SU-DHL-6 (cell line): ENCODE data around the gene TCF4.

Experiments used
- H2AFZ ChIP-seq: fragments of 200-600 bp; sonication (generic); 2 replicates; pipeline ENCODE4 v1.6.1; 2014; ENCODE audit warnings: low read depth, mild to moderate bottlenecking, moderate library complexity, mixed read lengths, antibody characterized with exemption, low read length; ENCODE audit not compliant: severe bottlenecking
- H3F3A ChIP-seq: fragments of 200-600 bp; shearing (Covaris generic); 2 replicates; pipeline ENCODE4 v1.6.0; 2016; ENCODE audit warnings: antibody characterized with exemption, mild to moderate bottlenecking; ENCODE audit not compliant: insufficient read depth
- H3K27ac ChIP-seq: fragments of 200-600 bp; sonication (generic); 2 replicates; pipeline ENCODE4 v1.5.1; 2016; ENCODE audit warnings: low read depth, mild to moderate bottlenecking, low read length, moderate library complexity, mixed read lengths
- H3K27me3 ChIP-seq: fragments of 200-600 bp; sonication (generic), shearing (Covaris generic); 2 replicates; pipeline ENCODE4 v1.6.0; 2014; ENCODE audit warnings: mild to moderate bottlenecking, low read length
- H3K36me3 ChIP-seq: fragments of 200-600 bp; sonication (generic); 2 replicates; pipeline ENCODE4 v1.6.1; 2014; ENCODE audit warnings: mild to moderate bottlenecking, low read length, mixed read lengths
- H3K4me2 ChIP-seq: fragments of 300-600, 200-600 bp; shearing (Covaris generic), sonication (generic); 2 replicates; pipeline ENCODE4 v1.6.0; 2014; ENCODE audit warnings: low read length, low read depth, mild to moderate bottlenecking; ENCODE audit not compliant: poor library complexity, severe bottlenecking
- H3K4me3 ChIP-seq: fragments of 200-600 bp; sonication (generic); 2 replicates; pipeline ENCODE4 v1.5.1; 2014; ENCODE audit warnings: antibody characterized with exemption, low read length, mild to moderate bottlenecking, mixed read lengths; ENCODE audit not compliant: insufficient read depth, poor library complexity, severe bottlenecking
- H3K79me2 ChIP-seq: fragments of 200-600 bp; sonication (generic); 2 replicates; pipeline ENCODE4 v1.6.1; 2014; ENCODE audit warnings: mild to moderate bottlenecking, low read length, moderate library complexity; ENCODE audit not compliant: insufficient read depth
- H3K9ac ChIP-seq: fragments of 200-600 bp; sonication (generic); 2 replicates; pipeline ENCODE4 v1.7.0; 2014; ENCODE audit warnings: mild to moderate bottlenecking, low read length
- H3K9me2 ChIP-seq: fragments of 200-600 bp; sonication (generic); replicated peaks from 2 replicates; pipeline ENCODE4 v1.6.1; 2014; ENCODE audit warnings: low read length; ENCODE audit not compliant: insufficient read depth
- H3K9me3 ChIP-seq: fragments of 200-600 bp; sonication (generic); 2 replicates; pipeline ENCODE4 v1.6.1; 2014; ENCODE audit warnings: low read length, mixed read lengths; ENCODE audit not compliant: insufficient read depth
- H4K20me1 ChIP-seq: fragments of 200-600 bp; sonication (generic); 2 replicates; pipeline ENCODE4 v1.6.1; 2014; ENCODE audit warnings: low read depth, mild to moderate bottlenecking, antibody characterized with exemption, low read length, moderate library complexity, mixed read lengths
- CTCF ChIP-seq: fragments of 200-600 bp; sonication (generic); IDR thresholded peaks from one replicate; pipeline ENCODE4 v1.5.1; 2017; ENCODE audit warnings: antibody characterized with exemption, mild to moderate bottlenecking, low read length, moderate library complexity; ENCODE audit not compliant: insufficient read depth, poor library complexity, severe bottlenecking
- EZH2phosphoT487 ChIP-seq: fragments of 200-600 bp; sonication (generic), shearing (Covaris generic); conservative IDR thresholded peaks from 2 replicates; pipeline ENCODE4 v1.6.1; 2018; ENCODE audit warnings: mild to moderate bottlenecking, antibody characterized with exemption, low read length, moderate library complexity, mixed read lengths

TCF4 gene

GRCh38 chr18:55415258-55415871 is 172.6 kb downstream of the TCF4 start:
- Histone ChIP-seq H3K27me3 (no peaks in the 10 kb centered on the region), H3F3A (no peaks in the 10 kb centered on the region), H3K36me3 (no peaks in the 10 kb centered on the region), H2AFZ (no peak overlapping the region), H4K20me1 (no peaks in the 10 kb centered on the region), H3K27ac (no peak overlapping the region), H3K9ac (no peak overlapping the region), H3K4me3 (no peak overlapping the region), H3K9me3 (no peaks in the 10 kb centered on the region), H3K9me2 (no peaks in the 10 kb centered on the region), H3K79me2 (no peaks in the 10 kb centered on the region), H3K4me2 (no peak overlapping the region)
- TF ChIP-seq CTCF (peak; percentile 96), EZH2phosphoT487 (no peak)

GRCh38 chr18:55414475-55414874 is 173.5 kb downstream of the TCF4 start:
- H3K27ac ChIP-seq: no peak overlapping the region
- H3K9me3 ChIP-seq: no peaks in the 10 kb centered on the region
- no peak for TF ChIP-seq CTCF
- no peak for TF ChIP-seq EZH2phosphoT487
- no peak overlapping the region for H3K4me2 ChIP-seq
- H3K4me3 ChIP-seq: no peak overlapping the region
- no peak overlapping the region for H2AFZ ChIP-seq
- no peaks in the 10 kb centered on the region for H3F3A ChIP-seq
- H3K27me3 ChIP-seq: no peaks in the 10 kb centered on the region
- H3K9me2 ChIP-seq: no peaks in the 10 kb centered on the region
- no peaks in the 10 kb centered on the region for H3K36me3 ChIP-seq
- no peaks in the 10 kb centered on the region for H3K79me2 ChIP-seq
- no peaks in the 10 kb centered on the region for H4K20me1 ChIP-seq
- no peak overlapping the region for H3K9ac ChIP-seq

- Histone ChIP-seq H3K4me3 (no peak overlapping the region), H3K9ac (no peak overlapping the region), H3K9me3 (no peaks in the 10 kb centered on the region), H4K20me1 (no peaks in the 10 kb centered on the region), H3F3A (no peaks in the 10 kb centered on the region), H3K4me2 (no peak overlapping the region), H2AFZ (no peak overlapping the region), H3K36me3 (no peaks in the 10 kb centered on the region), H3K27me3 (no peaks in the 10 kb centered on the region), H3K79me2 (no peaks in the 10 kb centered on the region), H3K9me2 (no peaks in the 10 kb centered on the region), H3K27ac (no peak overlapping the region)
- TF ChIP-seq EZH2phosphoT487 (no peak), CTCF (no peak)
Measured at GRCh38 chr18:55413474-55413873, 174.5 kb downstream of the TCF4 start.
